HEK293 (cell line): ENCODE results near the gene TAS1R3.

Source experiments
- BCL6B ChIP-seq: fragments of 450-650 bp; formaldehyde crosslinking; IDR thresholded peaks from 2 replicates; pipeline ENCODE4 v1.5.1; 2017; ENCODE audit warnings: missing biosample characterization, missing genetic modification characterization
- ELK4 ChIP-seq: IDR thresholded peaks from 2 replicates; pipeline ENCODE4 v1.6.1; 2011; ENCODE audit warnings: mild to moderate bottlenecking, low read depth, low read length, borderline replicate concordance
- GFI1B ChIP-seq: fragments of 450-650 bp; formaldehyde crosslinking; IDR thresholded peaks from 2 replicates; pipeline ENCODE4 v1.5.1; 2016; ENCODE audit warnings: missing biosample characterization, missing genetic modification characterization
- INSM2 ChIP-seq: fragments of 450-650 bp; formaldehyde crosslinking; IDR thresholded peaks from 2 replicates; pipeline ENCODE4 v1.5.1; 2016; ENCODE audit warnings: missing biosample characterization, missing genetic modification characterization
- KLF17 ChIP-seq: fragments of 450-650 bp; formaldehyde crosslinking; IDR thresholded peaks from 2 replicates; pipeline ENCODE4 v1.5.1; 2016; ENCODE audit warnings: missing biosample characterization, missing genetic modification characterization
- KLF9 ChIP-seq: fragments of 450-650 bp; formaldehyde crosslinking; IDR thresholded peaks from 2 replicates; pipeline ENCODE4 v1.5.1; 2016; ENCODE audit warnings: missing biosample characterization, missing genetic modification characterization, low read depth
- MZF1 ChIP-seq: fragments of 450-650 bp; formaldehyde crosslinking; IDR thresholded peaks from 2 replicates; pipeline ENCODE4 v1.5.1; 2017; ENCODE audit warnings: missing biosample characterization, missing genetic modification characterization, borderline replicate concordance
- PRDM4 ChIP-seq: fragments of 450-650 bp; formaldehyde crosslinking; IDR thresholded peaks from 2 replicates; pipeline ENCODE4 v1.5.1; 2017; ENCODE audit warnings: missing biosample characterization, missing genetic modification characterization
- RBAK ChIP-seq: fragments of 450-650 bp; formaldehyde crosslinking; IDR thresholded peaks from 2 replicates; pipeline ENCODE4 v1.5.1; 2016; ENCODE audit warnings: missing biosample characterization, missing genetic modification characterization
- REPIN1 ChIP-seq: fragments of 450-650 bp; formaldehyde crosslinking; IDR thresholded peaks from 2 replicates; pipeline ENCODE4 v1.5.1; 2017; ENCODE audit warnings: missing biosample characterization, missing genetic modification characterization, low read depth
- YY2 ChIP-seq: fragments of 450-650 bp; formaldehyde crosslinking; IDR thresholded peaks from 2 replicates; pipeline ENCODE4 v1.5.1; 2016; ENCODE audit warnings: missing biosample characterization, missing genetic modification characterization
- ZBTB44 ChIP-seq: fragments of 450-650 bp; IDR thresholded peaks from 2 replicates; pipeline ENCODE4 v1.5.1; 2018; ENCODE audit warnings: missing biosample characterization, mild to moderate bottlenecking, missing genetic modification characterization
- ZEB2 ChIP-seq: fragments of 450-650 bp; formaldehyde crosslinking; IDR thresholded peaks from 2 replicates; pipeline ENCODE4 v1.5.1; 2016; ENCODE audit warnings: missing biosample characterization, missing genetic modification characterization
- ZFP37 ChIP-seq: fragments of 450-650 bp; formaldehyde crosslinking; IDR thresholded peaks from 2 replicates; pipeline ENCODE4 v1.5.1; 2016; ENCODE audit warnings: missing biosample characterization, missing genetic modification characterization
- ZNF133 ChIP-seq: fragments of 450-650 bp; formaldehyde crosslinking; IDR thresholded peaks from 2 replicates; pipeline ENCODE4 v1.5.1; 2016; ENCODE audit warnings: missing biosample characterization, missing genetic modification characterization
- ZNF18 ChIP-seq: fragments of 450-650 bp; formaldehyde crosslinking; IDR thresholded peaks from 2 replicates; pipeline ENCODE4 v1.5.1; 2016; ENCODE audit warnings: missing biosample characterization, missing genetic modification characterization
- ZNF211 ChIP-seq: fragments of 450-650 bp; formaldehyde crosslinking; IDR thresholded peaks from 2 replicates; pipeline ENCODE4 v1.5.1; 2016; ENCODE audit warnings: low read depth, missing biosample characterization, missing genetic modification characterization
- ZNF302 ChIP-seq: fragments of 450-650 bp; formaldehyde crosslinking; IDR thresholded peaks from 2 replicates; pipeline ENCODE4 v1.5.1; 2016; ENCODE audit warnings: missing biosample characterization, missing genetic modification characterization, low read depth
- ZNF335 ChIP-seq: fragments of 450-650 bp; formaldehyde crosslinking; conservative IDR thresholded peaks from 2 replicates; pipeline ENCODE4 v1.5.1; 2016; ENCODE audit warnings: missing biosample characterization, missing genetic modification characterization
- ZNF391 ChIP-seq: fragments of 450-650 bp; formaldehyde crosslinking; IDR thresholded peaks from 2 replicates; pipeline ENCODE4 v1.5.1; 2016; ENCODE audit warnings: low read depth, missing biosample characterization, missing genetic modification characterization, borderline replicate concordance
- ZNF426 ChIP-seq: fragments of 450-650 bp; formaldehyde crosslinking; IDR thresholded peaks from 2 replicates; pipeline ENCODE4 v1.5.1; 2017; ENCODE audit warnings: missing biosample characterization, missing genetic modification characterization, mild to moderate bottlenecking, inconsistent platforms, moderate library complexity
- ZNF488 ChIP-seq: fragments of 450-650 bp; formaldehyde crosslinking; IDR thresholded peaks from 2 replicates; pipeline ENCODE4 v1.5.1; 2016; ENCODE audit warnings: missing biosample characterization, missing genetic modification characterization
- ZNF544 ChIP-seq: fragments of 450-650 bp; formaldehyde crosslinking; IDR thresholded peaks from 2 replicates; pipeline ENCODE4 v1.5.0; 2017; ENCODE audit warnings: missing biosample characterization, missing genetic modification characterization
- ZNF571 ChIP-seq: fragments of 450-650 bp; formaldehyde crosslinking; IDR thresholded peaks from 2 replicates; pipeline ENCODE4 v1.5.0; 2017; ENCODE audit warnings: missing biosample characterization, missing genetic modification characterization
- ZNF707 ChIP-seq: fragments of 450-650 bp; formaldehyde crosslinking; IDR thresholded peaks from 2 replicates; pipeline ENCODE4 v1.5.1; 2016; ENCODE audit warnings: missing biosample characterization, missing genetic modification characterization
- ZNF776 ChIP-seq: fragments of 450-650 bp; formaldehyde crosslinking; IDR thresholded peaks from 2 replicates; pipeline ENCODE4 v1.5.0; 2017; ENCODE audit warnings: missing biosample characterization, missing genetic modification characterization, borderline replicate concordance
- ZXDB ChIP-seq: fragments of 450-650 bp; formaldehyde crosslinking; IDR thresholded peaks from 2 replicates; pipeline ENCODE4 v1.5.1; 2016; ENCODE audit warnings: missing biosample characterization, missing genetic modification characterization

The TAS1R3 gene

GRCh38 chr1:1307923-1308755 lies 22.9 kb upstream of the TAS1R3 start, which contains the start of the genes ACAP3 and PUSL1 (continued):
- TF ChIP-seq PRDM4 (peak; percentile 53; the same call in 1 of the 2 replicates), MZF1 (tag by site-specific recombination) (no peak; the same call in 1 of the 2 replicates), ZNF571 (no peak), ZNF211 (tag by site-specific recombination) (no peak), KLF9 (tag by site-specific recombination) (peak; percentile 58), REPIN1 (tag by site-specific recombination) (peak; percentile 91; the same call in 1 of the 2 replicates), ZFP37 (tag by site-specific recombination) (peak; percentile 73; the same call in 1 of the 2 replicates), ZEB2 (peak; percentile 98), ZNF302 (tag by site-specific recombination) (no peak), ZNF426 (tag by site-specific recombination) (no peak), ZNF335 (tag by site-specific recombination) (peak; percentile 72), ZNF707 (no peak), ZNF391 (tag by site-specific recombination) (peak; percentile 80; the same call in 1 of the 2 replicates), ZNF18 (tag by site-specific recombination) (no peak), ZNF544 (tag by site-specific recombination) (no peak), ELK4 (peak; percentile 25; the same call in 1 of the 2 replicates), KLF17 (tag by site-specific recombination) (peak; percentile 93), ZXDB (tag by site-specific recombination) (peak; percentile 89), RBAK (tag by site-specific recombination) (no peak), ZBTB44 (tag by site-specific recombination) (peak; percentile 42; the same call in 1 of the 2 replicates), ZNF488 (no peak), ZNF776 (tag by site-specific recombination) (no peak), BCL6B (tag by site-specific recombination) (no peak), YY2 (tag by site-specific recombination) (no peak), ZNF133 (tag by site-specific recombination) (no peak), INSM2 (peak; percentile 63; the same call in 1 of the 2 replicates), GFI1B (tag by site-specific recombination) (no peak)
